Fibroblast of lung (primary cell): Measurements from ENCODE around the gene ITGAD. TPM values are rescaled to one million over a fixed set of nuclear protein-coding genes. Genes with fewer than 3 reads are reported as not detected.

Source experiments
- DNase-seq, 2 donors: peaks; one replicate each; pipeline versions ENCODE4 v3.0.0 to v3.0.0-alpha.2; 2010; ENCODE audit warnings: low read depth in 2 of 2
- H2AFZ ChIP-seq: 2 replicates; pipeline ENCODE4 v1.5.1; 2012; ENCODE audit warnings: low read length, control low read depth, inconsistent platforms
- H3K27ac ChIP-seq: 2 replicates; pipeline ENCODE4 v1.5.1; 2011; ENCODE audit warnings: low read length, control low read depth; ENCODE audit not compliant: insufficient read depth
- H3K27me3 ChIP-seq: 2 replicates; pipeline ENCODE4 v1.5.1; 2011; ENCODE audit warnings: mild to moderate bottlenecking, low read length; ENCODE audit not compliant: control insufficient read depth, insufficient read depth
- H3K36me3 ChIP-seq: 2 replicates; pipeline ENCODE4 v1.5.1; 2011; ENCODE audit warnings: low read length; ENCODE audit not compliant: control insufficient read depth, insufficient read depth
- H3K4me1 ChIP-seq: 2 replicates; pipeline ENCODE4 v1.5.1; 2011; ENCODE audit warnings: low read length; ENCODE audit not compliant: control insufficient read depth, insufficient read depth; ENCODE audit errors: extremely low read depth
- H3K4me2 ChIP-seq: 2 replicates; pipeline ENCODE4 v1.5.1; 2011; ENCODE audit warnings: low read length, control low read depth; ENCODE audit not compliant: insufficient read depth; ENCODE audit errors: extremely low read depth
- H3K4me3 ChIP-seq, 4 experiments: fragments of 200-600 bp in 1 of 4; sonication (generic) in 1 of 4; replicated peaks in 1 of 4; 2 replicates each; pipeline ENCODE4 v1.5.1; 2011 to 2016; ENCODE audit warnings: low read length in 4 of 4, low read depth in 3 of 4, mild to moderate bottlenecking in 3 of 4, control low read depth in 2 of 4, inconsistent platforms in 1 of 4, mixed read lengths in 1 of 4; ENCODE audit not compliant: insufficient read depth in 1 of 4; ENCODE audit errors: control extremely low read depth in 1 of 4
- H3K79me2 ChIP-seq: 2 replicates; pipeline ENCODE4 v1.5.1; 2012; ENCODE audit warnings: mild to moderate bottlenecking, low read length, inconsistent platforms; ENCODE audit not compliant: control insufficient read depth, insufficient read depth
- H3K9ac ChIP-seq: 2 replicates; pipeline ENCODE4 v1.5.1; 2011; ENCODE audit warnings: mild to moderate bottlenecking, low read length, control low read depth; ENCODE audit not compliant: insufficient read depth
- H3K9me3 ChIP-seq: 2 replicates; pipeline ENCODE4 v1.5.1; 2012; ENCODE audit warnings: low read depth, low read length; ENCODE audit not compliant: control insufficient read depth, insufficient read depth
- H4K20me1 ChIP-seq: 2 replicates; pipeline ENCODE4 v1.5.1; 2011; ENCODE audit warnings: low read length; ENCODE audit not compliant: control insufficient read depth, insufficient read depth; ENCODE audit errors: extremely low read depth
- EZH2 ChIP-seq: IDR thresholded peaks from 2 replicates; pipeline ENCODE4 v1.5.1; 2012; ENCODE audit warnings: low read length, control low read depth, mild to moderate bottlenecking; ENCODE audit errors: missing control alignments
- polyA plus RNA-seq, 2 donors: library from polyadenylated mRNA; depleted of rRNA in 1 of 2; stranded (reverse) in 1 of 2; unstranded in 1 of 2; fragments of >200 nt; gene quantifications; 2 replicates each; pipeline ENCODE4 v1.2.1, GENCODE V29; 2011 to 2012; ENCODE audit warnings: missing spikeins in 1 of 2
- total RNA-seq: library from RNA; depleted of rRNA; stranded (reverse); fragments of >200 nt; gene quantifications from 2 replicates; pipeline ENCODE4 v1.2.1, GENCODE V29; 2014
- TF ChIP-seq, protein P1 (sequence below), 2 donors: IDR thresholded peaks in 1 of 2; conservative IDR thresholded peaks in 1 of 2; 1 replicate in 1 of 2; 2 replicates in 1 of 2; pipeline ENCODE4 v1.5.1; 2011 to 2012; ENCODE audit warnings: low read length in 2 of 2, control low read depth in 1 of 2, inconsistent platforms in 1 of 2, low read depth in 1 of 2, mild to moderate bottlenecking in 1 of 2

ITGAD gene
- total and polyA plus RNA-seq, 2 donors (not counting 1 experiment from before 2014, with no cell fraction given), result not detected

DNA sequence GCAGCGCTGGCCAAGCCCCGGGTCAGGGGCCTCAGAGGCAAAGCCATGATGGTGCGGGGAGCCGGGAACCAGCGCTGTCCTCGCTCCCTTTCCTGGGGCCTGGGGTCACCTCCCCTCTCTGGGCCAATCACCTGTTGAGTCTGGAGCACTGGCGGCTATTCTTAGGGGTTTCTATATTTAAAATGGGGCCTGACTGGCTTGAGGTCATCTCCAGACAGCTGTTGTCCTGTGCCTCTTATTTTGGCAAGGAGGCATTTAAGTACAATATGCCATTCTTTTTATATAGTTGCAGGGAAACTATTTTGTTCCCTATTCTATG, 35.1 kb downstream of the ITGAD start, which contains the start of gene COX6A2:
COX6A2 (minus strand) TSS at position 82 of the 319 bp plus-strand sequence; CDS start at position 47, 35 bp downstream.
- no peak within 1 kb of the TSS for H3K27ac ChIP-seq
- H3K27me3 ChIP-seq, result no peaks in the 10 kb centered on the region
- H3K4me1 ChIP-seq, result no peaks in the 10 kb centered on the region
- no peak within 1 kb of the TSS for H3K4me2 ChIP-seq
- H4K20me1 ChIP-seq, result no peaks in the 10 kb centered on the region
- H2AFZ ChIP-seq, result no peak within 1 kb of the TSS
- no peaks in the 10 kb centered on the region for H3K9me3 ChIP-seq
- no peaks in the 10 kb centered on the region for H3K36me3 ChIP-seq
- DNase-seq, result no peak
- no peaks in the 10 kb centered on the region for H3K79me2 ChIP-seq
- no peak within 1 kb of the TSS for H3K9ac ChIP-seq
- TF ChIP-seq, protein P1, sequence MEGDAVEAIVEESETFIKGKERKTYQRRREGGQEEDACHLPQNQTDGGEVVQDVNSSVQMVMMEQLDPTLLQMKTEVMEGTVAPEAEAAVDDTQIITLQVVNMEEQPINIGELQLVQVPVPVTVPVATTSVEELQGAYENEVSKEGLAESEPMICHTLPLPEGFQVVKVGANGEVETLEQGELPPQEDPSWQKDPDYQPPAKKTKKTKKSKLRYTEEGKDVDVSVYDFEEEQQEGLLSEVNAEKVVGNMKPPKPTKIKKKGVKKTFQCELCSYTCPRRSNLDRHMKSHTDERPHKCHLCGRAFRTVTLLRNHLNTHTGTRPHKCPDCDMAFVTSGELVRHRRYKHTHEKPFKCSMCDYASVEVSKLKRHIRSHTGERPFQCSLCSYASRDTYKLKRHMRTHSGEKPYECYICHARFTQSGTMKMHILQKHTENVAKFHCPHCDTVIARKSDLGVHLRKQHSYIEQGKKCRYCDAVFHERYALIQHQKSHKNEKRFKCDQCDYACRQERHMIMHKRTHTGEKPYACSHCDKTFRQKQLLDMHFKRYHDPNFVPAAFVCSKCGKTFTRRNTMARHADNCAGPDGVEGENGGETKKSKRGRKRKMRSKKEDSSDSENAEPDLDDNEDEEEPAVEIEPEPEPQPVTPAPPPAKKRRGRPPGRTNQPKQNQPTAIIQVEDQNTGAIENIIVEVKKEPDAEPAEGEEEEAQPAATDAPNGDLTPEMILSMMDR (conservative IDR thresholded peaks at IDR 0.05 in 1 of 2, IDR thresholded peaks at IDR 0.05 in 1 of 2; ENCODE audit: low read depth in 1 of 2, low read length in 2 of 2), result no peak
- no peak for TF ChIP-seq EZH2
- peak within 1 kb of the TSS in 1 of 4 experiments; percentile 33 for H3K4me3 ChIP-seq

DNA sequence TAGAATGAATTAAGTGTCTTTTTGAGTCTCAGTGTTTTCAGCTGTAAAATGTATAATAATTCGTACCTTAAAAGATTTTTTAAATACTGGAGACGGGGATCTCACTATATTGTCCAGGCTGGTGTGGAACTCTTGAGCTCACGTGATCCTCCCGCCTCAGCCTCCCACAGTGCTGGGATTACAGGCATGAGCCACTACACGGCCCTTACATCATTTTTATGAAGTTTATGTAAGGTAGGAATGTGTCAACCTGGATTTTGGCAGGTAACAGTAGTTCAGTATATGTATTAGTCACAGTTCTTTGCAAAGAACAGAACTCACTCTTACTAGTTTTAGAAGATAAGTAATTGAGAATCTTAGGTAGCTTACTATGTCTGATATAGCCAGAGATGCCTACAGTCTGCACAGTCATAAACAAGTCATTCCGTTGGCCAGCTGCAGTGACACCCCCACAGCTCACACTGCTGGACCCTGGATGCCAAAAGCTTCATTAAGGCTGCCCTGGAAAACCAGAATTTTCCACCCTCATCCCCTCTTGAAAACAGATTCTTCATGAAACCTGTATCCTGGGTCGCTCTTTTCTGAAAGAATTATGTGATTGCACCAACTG, 35.6 kb downstream of the ITGAD start:
- no peak overlapping the region for H3K4me2 ChIP-seq
- no peaks in the 10 kb centered on the region for H3K36me3 ChIP-seq
- H4K20me1 ChIP-seq, result no peaks in the 10 kb centered on the region
- H3K79me2 ChIP-seq, result no peaks in the 10 kb centered on the region
- no peaks in the 10 kb centered on the region for H3K9me3 ChIP-seq
- no peak overlapping the region for H3K27ac ChIP-seq
- H3K4me3 ChIP-seq, result no peak overlapping the region
- H3K27me3 ChIP-seq, result no peaks in the 10 kb centered on the region
- no peak overlapping the region for H3K9ac ChIP-seq
- no peak overlapping the region for H2AFZ ChIP-seq
- H3K4me1 ChIP-seq, result no peaks in the 10 kb centered on the region
- TF ChIP-seq, protein P1 (conservative IDR thresholded peaks at IDR 0.05 in 1 of 2, IDR thresholded peaks at IDR 0.05 in 1 of 2; ENCODE audit: low read depth in 1 of 2, low read length in 2 of 2), result no peak
- TF ChIP-seq EZH2, result no peak
- DNase-seq, result no peak

DNA sequence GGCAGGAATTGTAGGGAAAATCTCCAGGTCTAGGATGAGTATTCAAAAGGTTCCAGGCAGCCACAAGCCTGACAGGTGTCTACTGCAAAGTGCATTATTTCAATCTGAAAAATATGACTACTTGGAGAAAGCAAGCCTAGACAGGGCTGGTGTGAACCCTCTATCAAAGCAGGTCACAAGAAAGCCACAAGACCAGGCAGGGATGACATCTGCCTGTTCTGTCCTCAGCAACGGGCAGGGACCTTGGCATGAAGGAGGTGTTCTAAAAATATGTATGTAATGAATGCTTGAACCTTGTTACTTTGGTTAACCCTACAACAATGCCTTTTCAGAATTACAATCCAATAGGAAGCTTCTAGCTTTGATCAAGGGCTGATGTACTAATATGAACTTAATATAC, 36.2 kb downstream of the ITGAD start:
- Histone ChIP-seq H3K9ac (no peak overlapping the region), H3K4me3 (no peak overlapping the region), H3K4me1 (no peaks in the 10 kb centered on the region), H3K27me3 (no peaks in the 10 kb centered on the region), H2AFZ (no peak overlapping the region), H4K20me1 (no peaks in the 10 kb centered on the region), H3K36me3 (no peaks in the 10 kb centered on the region), H3K79me2 (no peaks in the 10 kb centered on the region), H3K27ac (no peak overlapping the region), H3K9me3 (no peaks in the 10 kb centered on the region), H3K4me2 (no peak overlapping the region)
- no peak for DNase-seq
- TF ChIP-seq EZH2, result no peak
- TF ChIP-seq, protein P1 (conservative IDR thresholded peaks at IDR 0.05 in 1 of 2, IDR thresholded peaks at IDR 0.05 in 1 of 2; ENCODE audit: low read depth in 1 of 2, low read length in 2 of 2), result no peak
